ENCODE data around the gene HNRNPF. TPM values are rescaled to one million over a fixed set of nuclear protein-coding genes. Genes with fewer than 3 reads are reported as not detected.
"Not testable (repeated sequence)": the region's sequence is repeated elsewhere in the genome, so short reads cannot be mapped to it uniquely, and the experiment has no call there.

The HNRNPF gene
- total RNA-seq, 2 donors from 2014 or later, result 283 to 299 TPM

DNA sequence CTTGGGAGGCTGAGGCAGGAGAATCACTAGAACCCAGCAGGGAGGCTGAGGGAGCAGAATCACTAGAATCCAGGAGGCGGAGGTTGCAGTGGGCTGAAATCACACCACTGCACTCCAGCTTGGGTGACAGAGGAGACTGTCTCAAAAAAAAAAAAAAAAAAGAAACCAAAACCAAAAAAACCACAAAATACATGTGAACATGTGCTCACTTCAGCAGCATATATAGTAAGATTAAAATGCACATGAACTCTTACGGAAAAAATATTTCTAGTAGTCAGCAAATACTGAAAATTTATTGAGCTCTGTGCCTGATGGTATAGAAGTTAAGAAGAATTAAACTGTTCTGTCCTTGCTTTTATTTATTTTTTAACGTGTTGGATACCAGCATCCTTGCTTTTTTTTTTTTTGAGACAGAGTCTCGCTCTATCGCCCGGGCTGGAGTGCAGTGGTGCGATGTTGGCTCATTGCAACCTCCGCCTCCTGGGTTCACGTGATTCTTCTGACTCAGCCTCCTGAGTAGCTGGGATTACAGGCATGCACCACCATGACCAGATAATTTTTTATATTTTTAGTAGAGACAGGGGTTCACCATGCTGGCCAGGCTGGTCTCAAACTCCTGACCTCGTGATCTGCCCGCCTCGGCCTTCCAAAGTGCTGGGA lies 18.3 kb upstream of the HNRNPF start:
- H3K4me1 ChIP-seq (ENCODE audit: control insufficient read depth, insufficient read depth, low read length), result no peaks in the 10 kb centered on the region
- H3K9ac ChIP-seq (ENCODE audit: extremely low read depth, low read length, poor library complexity, severe bottlenecking), result no peak overlapping the region
- peaks cover 3% of the 10 kb centered on the region for H3K36me3 Mint-ChIP-seq (ENCODE audit: low read depth)
- peaks cover 2% of the 10 kb centered on the region for H3K27me3 Mint-ChIP-seq (ENCODE audit: insufficient read depth)
- H3K4me1 Mint-ChIP-seq, result peaks cover 3% of the 10 kb centered on the region
- no peak for DNase-seq
- H3K27me3 ChIP-seq (ENCODE audit: control insufficient read depth, insufficient read depth, low read length, poor library complexity, severe bottlenecking), result no peaks in the 10 kb centered on the region
- no peaks in the 10 kb centered on the region for H3K36me3 ChIP-seq (ENCODE audit: control insufficient read depth, insufficient read depth, low read length)
- H3K9me3 ChIP-seq (ENCODE audit: control insufficient read depth, low read length), result no peaks in the 10 kb centered on the region
- H3K9me3 Mint-ChIP-seq, result peaks cover 7% of the 10 kb centered on the region
- H3K27ac Mint-ChIP-seq, result no peak overlapping the region
- H3K4me3 ChIP-seq (ENCODE audit: low read length), result no peak overlapping the region
- TF ChIP-seq, protein P1, sequence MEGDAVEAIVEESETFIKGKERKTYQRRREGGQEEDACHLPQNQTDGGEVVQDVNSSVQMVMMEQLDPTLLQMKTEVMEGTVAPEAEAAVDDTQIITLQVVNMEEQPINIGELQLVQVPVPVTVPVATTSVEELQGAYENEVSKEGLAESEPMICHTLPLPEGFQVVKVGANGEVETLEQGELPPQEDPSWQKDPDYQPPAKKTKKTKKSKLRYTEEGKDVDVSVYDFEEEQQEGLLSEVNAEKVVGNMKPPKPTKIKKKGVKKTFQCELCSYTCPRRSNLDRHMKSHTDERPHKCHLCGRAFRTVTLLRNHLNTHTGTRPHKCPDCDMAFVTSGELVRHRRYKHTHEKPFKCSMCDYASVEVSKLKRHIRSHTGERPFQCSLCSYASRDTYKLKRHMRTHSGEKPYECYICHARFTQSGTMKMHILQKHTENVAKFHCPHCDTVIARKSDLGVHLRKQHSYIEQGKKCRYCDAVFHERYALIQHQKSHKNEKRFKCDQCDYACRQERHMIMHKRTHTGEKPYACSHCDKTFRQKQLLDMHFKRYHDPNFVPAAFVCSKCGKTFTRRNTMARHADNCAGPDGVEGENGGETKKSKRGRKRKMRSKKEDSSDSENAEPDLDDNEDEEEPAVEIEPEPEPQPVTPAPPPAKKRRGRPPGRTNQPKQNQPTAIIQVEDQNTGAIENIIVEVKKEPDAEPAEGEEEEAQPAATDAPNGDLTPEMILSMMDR (conservative IDR thresholded peaks at IDR 0.05), result no peak
- WGBS, 2 experiments (ENCODE audit: insufficient coverage in 1 of 2, insufficient read length in 1 of 2), result 84 to 92% methylated on average over 5 to 12 of the region's 12 CpGs
- H3K4me3 Mint-ChIP-seq, result no peak overlapping the region
- no peak overlapping the region for H3K27ac ChIP-seq (ENCODE audit: low read depth, low read length)

DNA sequence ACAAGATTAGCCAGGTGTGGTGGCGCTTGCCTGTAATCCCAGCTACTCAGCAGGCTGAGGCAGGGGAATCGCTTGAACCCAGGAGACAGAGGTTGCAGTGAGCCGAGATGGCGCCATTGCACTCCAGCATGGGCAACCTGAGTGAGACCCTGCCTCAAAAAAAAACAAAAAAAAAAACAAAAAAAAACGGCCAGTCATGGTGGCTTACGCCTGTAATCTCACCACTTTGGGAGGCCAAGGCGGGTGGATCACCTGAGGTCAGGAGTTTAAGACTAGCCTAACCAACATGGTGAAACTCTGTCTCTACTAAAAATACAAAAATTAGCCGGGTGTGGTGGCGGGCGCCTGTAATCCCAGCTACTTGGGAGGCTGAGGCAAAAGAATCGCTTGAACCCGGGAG lies 17.5 kb upstream of the HNRNPF start:
- not testable (repeated sequence) for H3K27ac Mint-ChIP-seq; H3K27ac ChIP-seq (ENCODE audit: low read depth, low read length); H3K36me3 ChIP-seq (ENCODE audit: control insufficient read depth, insufficient read depth, low read length); H3K9ac ChIP-seq (ENCODE audit: extremely low read depth, low read length, poor library complexity, severe bottlenecking); H3K36me3 Mint-ChIP-seq (ENCODE audit: low read depth); H3K4me1 Mint-ChIP-seq; H3K27me3 ChIP-seq (ENCODE audit: control insufficient read depth, insufficient read depth, low read length, poor library complexity, severe bottlenecking); DNase-seq; H3K9me3 ChIP-seq (ENCODE audit: control insufficient read depth, low read length); H3K4me3 Mint-ChIP-seq; H3K27me3 Mint-ChIP-seq (ENCODE audit: insufficient read depth); H3K4me1 ChIP-seq (ENCODE audit: control insufficient read depth, insufficient read depth, low read length); H3K4me3 ChIP-seq (ENCODE audit: low read length)
- 91 to 93% methylated on average over 7 to 12 of the region's 12 CpGs for WGBS, 2 experiments (ENCODE audit: insufficient coverage in 1 of 2, insufficient read length in 1 of 2)
- H3K9me3 Mint-ChIP-seq, result peaks cover 15% of the 10 kb centered on the region

DNA sequence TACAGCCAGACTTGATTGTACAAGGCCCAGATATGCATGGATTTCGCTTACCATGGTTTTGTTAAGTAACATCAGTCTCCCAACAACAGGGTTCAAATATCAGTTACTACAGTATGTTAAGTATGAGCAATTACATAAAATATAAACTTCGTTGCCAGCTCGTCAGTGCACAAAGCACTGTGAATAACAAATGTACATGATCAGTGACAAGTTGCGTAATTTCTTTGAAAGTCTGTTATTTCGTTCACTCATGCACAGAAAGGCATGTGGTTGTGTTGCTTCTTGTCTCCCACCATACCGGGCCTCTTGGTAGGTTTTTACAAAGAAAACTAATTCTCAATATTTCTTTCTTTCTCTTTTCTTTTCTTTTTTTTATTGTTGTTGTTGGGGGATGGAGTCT lies 15.4 kb upstream of the HNRNPF start:
- peaks cover 7% of the 10 kb centered on the region for H3K4me1 Mint-ChIP-seq
- peaks cover 16% of the 10 kb centered on the region for H3K9me3 Mint-ChIP-seq
- Histone ChIP-seq H3K4me3 (ENCODE audit: low read length) (no peak overlapping the region), H3K4me1 (ENCODE audit: control insufficient read depth, insufficient read depth, low read length) (no peaks in the 10 kb centered on the region), H3K9me3 (ENCODE audit: control insufficient read depth, low read length) (no peaks in the 10 kb centered on the region), H3K9ac (ENCODE audit: extremely low read depth, low read length, poor library complexity, severe bottlenecking) (no peak overlapping the region), H3K27me3 (ENCODE audit: control insufficient read depth, insufficient read depth, low read length, poor library complexity, severe bottlenecking) (no peaks in the 10 kb centered on the region), H3K36me3 (ENCODE audit: control insufficient read depth, insufficient read depth, low read length) (no peaks in the 10 kb centered on the region), H3K27ac (ENCODE audit: low read depth, low read length) (no peak overlapping the region)
- no peak for DNase-seq
- WGBS, 2 experiments (ENCODE audit: insufficient coverage in 1 of 2, insufficient read length in 1 of 2), result 90 to 100% methylated on average over 3 to 6 of the region's 6 CpGs
- no peak overlapping the region for H3K4me3 Mint-ChIP-seq
- TF ChIP-seq, protein P1 (conservative IDR thresholded peaks at IDR 0.05), result no peak
- peaks cover 3% of the 10 kb centered on the region for H3K36me3 Mint-ChIP-seq (ENCODE audit: low read depth)
- peaks cover 12% of the 10 kb centered on the region for H3K27me3 Mint-ChIP-seq (ENCODE audit: insufficient read depth)
- no peak overlapping the region for H3K27ac Mint-ChIP-seq

DNA sequence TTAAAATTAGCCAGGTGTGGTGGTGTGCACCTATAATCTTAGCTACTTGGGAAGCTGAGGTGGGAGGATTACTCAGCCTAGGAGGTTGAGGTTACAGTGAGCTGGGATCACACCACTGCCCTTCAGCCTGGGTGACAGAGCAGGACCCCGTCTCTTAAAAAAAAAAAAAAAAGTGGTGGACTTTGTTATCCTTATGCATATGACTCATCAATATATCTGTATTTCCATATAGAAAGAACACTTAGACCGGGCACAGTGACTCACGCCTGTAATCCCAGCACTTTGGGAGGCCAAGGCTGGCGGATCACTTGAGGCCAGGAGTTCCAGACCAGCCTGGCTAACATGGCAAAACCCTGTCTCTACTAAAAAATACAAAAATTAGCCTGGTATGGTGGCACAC lies 13.0 kb upstream of the HNRNPF start:
- Mint-ChIP-seq H3K27me3 (ENCODE audit: insufficient read depth) (peaks cover 13% of the 10 kb centered on the region), H3K9me3 (peaks cover 16% of the 10 kb centered on the region)
- H3K4me1 ChIP-seq (ENCODE audit: control insufficient read depth, insufficient read depth, low read length); H3K9ac ChIP-seq (ENCODE audit: extremely low read depth, low read length, poor library complexity, severe bottlenecking); H3K27me3 ChIP-seq (ENCODE audit: control insufficient read depth, insufficient read depth, low read length, poor library complexity, severe bottlenecking); DNase-seq; H3K36me3 Mint-ChIP-seq (ENCODE audit: low read depth); H3K4me3 Mint-ChIP-seq; H3K27ac Mint-ChIP-seq; H3K36me3 ChIP-seq (ENCODE audit: control insufficient read depth, insufficient read depth, low read length); H3K9me3 ChIP-seq (ENCODE audit: control insufficient read depth, low read length); H3K4me3 ChIP-seq (ENCODE audit: low read length); H3K27ac ChIP-seq (ENCODE audit: low read depth, low read length); H3K4me1 Mint-ChIP-seq: not testable (repeated sequence)
- 71 to 89% methylated on average over 2 to 3 of the region's 4 CpGs for WGBS, 2 experiments (ENCODE audit: insufficient coverage in 1 of 2, insufficient read length in 1 of 2)
